Measurements from ENCODE around the gene PRCD.

- TF ChIP-seq CTCF (IDR thresholded peaks at IDR 0.05; ENCODE audit: borderline replicate concordance, extremely low read depth, low read length, poor library complexity, severe bottlenecking) = no peak
- TF ChIP-seq EZH2 (IDR thresholded peaks at IDR 0.05; ENCODE audit: borderline replicate concordance, low read depth, low read length, severe bottlenecking) = no peak
These were observed 35.7 kb downstream of the PRCD start for GRCh38 chr17:76575570-76575969.

All from DND-41 (cell line).